ENCODE measurements around the gene DYNLL2.

DNA sequence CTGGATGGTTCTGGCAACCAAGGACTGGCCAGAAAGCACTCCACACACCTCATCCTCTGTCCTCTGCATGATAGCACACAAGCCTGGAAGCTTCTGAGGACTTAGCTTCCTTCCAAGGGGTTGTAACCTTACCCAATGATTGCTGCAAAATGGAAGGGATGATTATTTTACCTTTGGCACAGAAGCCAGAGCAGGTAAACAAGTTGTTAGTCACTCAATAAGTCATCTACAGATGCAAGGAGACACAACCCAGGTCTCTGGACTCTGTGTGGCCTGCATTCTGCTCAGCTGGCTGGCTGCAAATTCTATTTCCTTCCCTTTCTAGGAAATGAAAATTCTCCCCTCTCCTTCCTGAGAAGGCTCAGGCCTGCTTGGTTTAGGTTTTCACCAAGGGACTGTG, 26.7 kb upstream of the DYNLL2 start:
- TF ChIP-seq, protein P1, sequence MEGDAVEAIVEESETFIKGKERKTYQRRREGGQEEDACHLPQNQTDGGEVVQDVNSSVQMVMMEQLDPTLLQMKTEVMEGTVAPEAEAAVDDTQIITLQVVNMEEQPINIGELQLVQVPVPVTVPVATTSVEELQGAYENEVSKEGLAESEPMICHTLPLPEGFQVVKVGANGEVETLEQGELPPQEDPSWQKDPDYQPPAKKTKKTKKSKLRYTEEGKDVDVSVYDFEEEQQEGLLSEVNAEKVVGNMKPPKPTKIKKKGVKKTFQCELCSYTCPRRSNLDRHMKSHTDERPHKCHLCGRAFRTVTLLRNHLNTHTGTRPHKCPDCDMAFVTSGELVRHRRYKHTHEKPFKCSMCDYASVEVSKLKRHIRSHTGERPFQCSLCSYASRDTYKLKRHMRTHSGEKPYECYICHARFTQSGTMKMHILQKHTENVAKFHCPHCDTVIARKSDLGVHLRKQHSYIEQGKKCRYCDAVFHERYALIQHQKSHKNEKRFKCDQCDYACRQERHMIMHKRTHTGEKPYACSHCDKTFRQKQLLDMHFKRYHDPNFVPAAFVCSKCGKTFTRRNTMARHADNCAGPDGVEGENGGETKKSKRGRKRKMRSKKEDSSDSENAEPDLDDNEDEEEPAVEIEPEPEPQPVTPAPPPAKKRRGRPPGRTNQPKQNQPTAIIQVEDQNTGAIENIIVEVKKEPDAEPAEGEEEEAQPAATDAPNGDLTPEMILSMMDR (IDR thresholded peaks at IDR 0.05), result no peak
- TF ChIP-seq POLR2AphosphoS5 (IDR thresholded peaks at IDR 0.05) (no peak), POLR2A (IDR thresholded peaks at IDR 0.05) (no peak)
